IPS-NIHi11 (cell line): ENCODE results near the gene PITX2.
A peak's percentile ranks its signal among the peaks of the same experiment; 100 is the strongest.

Experiments used
- DNase-seq: peaks from one replicate; pipeline ENCODE4 v3.0.0; 2012; ENCODE audit warnings: mixed read lengths, low spot score

The PITX2 gene

GRCh38 chr4:110624398-110624780 lies 1.5 kb upstream of the PITX2 start:
- no peak for DNase-seq

GRCh38 chr4:110623718-110624397 lies 981 bp upstream of the PITX2 start:
- DNase-seq: no peak

GRCh38 chr4:110621839-110622751 lies 782 bp downstream of the PITX2 start:
- peak; percentile 23 for DNase-seq

GRCh38 chr4:110621328-110621812 lies 1.5 kb downstream of the PITX2 start:
- DNase-seq: no peak

- peak; percentile 45 for DNase-seq
Measured at GRCh38 chr4:110620691-110621327, 2.1 kb downstream of the PITX2 start.

GRCh38 chr4:110620322-110620690 lies 2.6 kb downstream of the PITX2 start:
- no peak for DNase-seq

GRCh38 chr4:110619463-110620247 lies 3.2 kb downstream of the PITX2 start:
- peak; percentile 40 for DNase-seq

- DNase-seq: no peak
Measured at GRCh38 chr4:110618581-110619462, 4.1 kb downstream of the PITX2 start.

- DNase-seq: no peak
Measured at GRCh38 chr4:110617646-110618580, 5.0 kb downstream of the PITX2 start.

GRCh38 chr4:110617075-110617640 lies 5.7 kb downstream of the PITX2 start:
- DNase-seq: no peak

- no peak for DNase-seq
Measured at GRCh38 chr4:110616238-110617074, 6.4 kb downstream of the PITX2 start.

- peak; percentile 41 for DNase-seq
Measured at GRCh38 chr4:110615353-110616237, 7.3 kb downstream of the PITX2 start.

GRCh38 chr4:110614976-110615352 lies 7.9 kb downstream of the PITX2 start:
- DNase-seq: no peak

GRCh38 chr4:110614173-110614963 lies 8.5 kb downstream of the PITX2 start:
- peak; percentile 37 for DNase-seq

GRCh38 chr4:110613745-110614144 lies 9.1 kb downstream of the PITX2 start:
- DNase-seq: no peak

GRCh38 chr4:110612631-110613269 lies 10.1 kb downstream of the PITX2 start:
- DNase-seq: no peak
